ENCODE measurements around the gene PRTFDC1.

The PRTFDC1 gene

GRCh38 chr10:24929904-24930303 is 22.5 kb downstream of the PRTFDC1 start:
- H2AFZ ChIP-seq (ENCODE audit: low read length): no peak overlapping the region
- H4K20me1 ChIP-seq (ENCODE audit: insufficient read depth, low read length): no peaks in the 10 kb centered on the region
- H3K27ac ChIP-seq (ENCODE audit: low read length): no peak overlapping the region
- H3F3A ChIP-seq (ENCODE audit: insufficient read depth, low read length): no peaks in the 10 kb centered on the region
- no peak for TF ChIP-seq EZH2phosphoT487 (IDR thresholded peaks at IDR 0.05; ENCODE audit: low read length)
- no peak for TF ChIP-seq CTCF (IDR thresholded peaks at IDR 0.05; ENCODE audit: low read length)
- TF ChIP-seq EZH2 (optimal IDR thresholded peaks at IDR 0.05; ENCODE audit: low read depth, low read length): no peak
- H3K9ac ChIP-seq (ENCODE audit: low read length): no peak overlapping the region
- no peak overlapping the region for H3K4me3 ChIP-seq (ENCODE audit: low read length)
- no peak for DNase-seq
- no peaks in the 10 kb centered on the region for H3K9me3 ChIP-seq (replicated peaks; ENCODE audit: insufficient read depth, low read length)
- H3K79me2 ChIP-seq (ENCODE audit: low read length): no peaks in the 10 kb centered on the region
- H3K4me1 ChIP-seq (ENCODE audit: low read length): no peaks in the 10 kb centered on the region
- H3K27me3 ChIP-seq (replicated peaks; ENCODE audit: insufficient read depth, low read length): no peaks in the 10 kb centered on the region
- no peaks in the 10 kb centered on the region for H3K9me2 ChIP-seq (replicated peaks; ENCODE audit: insufficient read depth, low read length)
- H3K36me3 ChIP-seq (replicated peaks; ENCODE audit: insufficient read depth, low read length): no peaks in the 10 kb centered on the region
- H3K4me2 ChIP-seq (ENCODE audit: low read depth, low read length): no peak overlapping the region

GRCh38 chr10:24929056-24929544 is 23.3 kb downstream of the PRTFDC1 start:
- no peaks in the 10 kb centered on the region for H3K79me2 ChIP-seq (ENCODE audit: low read length)
- H4K20me1 ChIP-seq (ENCODE audit: insufficient read depth, low read length): no peaks in the 10 kb centered on the region
- H3K27me3 ChIP-seq (replicated peaks; ENCODE audit: insufficient read depth, low read length): no peaks in the 10 kb centered on the region
- H3K36me3 ChIP-seq (replicated peaks; ENCODE audit: insufficient read depth, low read length): no peaks in the 10 kb centered on the region
- DNase-seq: no peak
- no peaks in the 10 kb centered on the region for H3K9me3 ChIP-seq (replicated peaks; ENCODE audit: insufficient read depth, low read length)
- TF ChIP-seq CTCF (IDR thresholded peaks at IDR 0.05; ENCODE audit: low read length): no peak
- TF ChIP-seq EZH2phosphoT487 (IDR thresholded peaks at IDR 0.05; ENCODE audit: low read length): no peak
- TF ChIP-seq EZH2 (optimal IDR thresholded peaks at IDR 0.05; ENCODE audit: low read depth, low read length): no peak
- H2AFZ ChIP-seq (ENCODE audit: low read length): no peak overlapping the region
- no peaks in the 10 kb centered on the region for H3K9me2 ChIP-seq (replicated peaks; ENCODE audit: insufficient read depth, low read length)
- H3K4me1 ChIP-seq (ENCODE audit: low read length): no peaks in the 10 kb centered on the region
- no peak overlapping the region for H3K9ac ChIP-seq (ENCODE audit: low read length)
- H3K4me2 ChIP-seq (ENCODE audit: low read depth, low read length): no peak overlapping the region
- no peak overlapping the region for H3K4me3 ChIP-seq (ENCODE audit: low read length)
- H3K27ac ChIP-seq (ENCODE audit: low read length): no peak overlapping the region
- H3F3A ChIP-seq (ENCODE audit: insufficient read depth, low read length): no peaks in the 10 kb centered on the region

GRCh38 chr10:24928163-24928562 is 24.2 kb downstream of the PRTFDC1 start:
- H3K9me2 ChIP-seq (replicated peaks; ENCODE audit: insufficient read depth, low read length): no peaks in the 10 kb centered on the region
- DNase-seq: no peak
- H3K4me3 ChIP-seq (ENCODE audit: low read length): no peak overlapping the region
- no peak overlapping the region for H3K27ac ChIP-seq (ENCODE audit: low read length)
- no peaks in the 10 kb centered on the region for H4K20me1 ChIP-seq (ENCODE audit: insufficient read depth, low read length)
- no peaks in the 10 kb centered on the region for H3K9me3 ChIP-seq (replicated peaks; ENCODE audit: insufficient read depth, low read length)
- TF ChIP-seq EZH2 (optimal IDR thresholded peaks at IDR 0.05; ENCODE audit: low read depth, low read length) (no peak), EZH2phosphoT487 (IDR thresholded peaks at IDR 0.05; ENCODE audit: low read length) (no peak), CTCF (IDR thresholded peaks at IDR 0.05; ENCODE audit: low read length) (no peak)
- H3K36me3 ChIP-seq (replicated peaks; ENCODE audit: insufficient read depth, low read length): no peaks in the 10 kb centered on the region
- H3K4me1 ChIP-seq (ENCODE audit: low read length): no peaks in the 10 kb centered on the region
- H3K4me2 ChIP-seq (ENCODE audit: low read depth, low read length): no peak overlapping the region
- H3K9ac ChIP-seq (ENCODE audit: low read length): no peak overlapping the region
- no peaks in the 10 kb centered on the region for H3K79me2 ChIP-seq (ENCODE audit: low read length)
- H3K27me3 ChIP-seq (replicated peaks; ENCODE audit: insufficient read depth, low read length): no peaks in the 10 kb centered on the region
- H3F3A ChIP-seq (ENCODE audit: insufficient read depth, low read length): no peaks in the 10 kb centered on the region
- H2AFZ ChIP-seq (ENCODE audit: low read length): no peak overlapping the region
